ENCODE measurements around the gene HECW1.

Gene HECW1

DNA sequence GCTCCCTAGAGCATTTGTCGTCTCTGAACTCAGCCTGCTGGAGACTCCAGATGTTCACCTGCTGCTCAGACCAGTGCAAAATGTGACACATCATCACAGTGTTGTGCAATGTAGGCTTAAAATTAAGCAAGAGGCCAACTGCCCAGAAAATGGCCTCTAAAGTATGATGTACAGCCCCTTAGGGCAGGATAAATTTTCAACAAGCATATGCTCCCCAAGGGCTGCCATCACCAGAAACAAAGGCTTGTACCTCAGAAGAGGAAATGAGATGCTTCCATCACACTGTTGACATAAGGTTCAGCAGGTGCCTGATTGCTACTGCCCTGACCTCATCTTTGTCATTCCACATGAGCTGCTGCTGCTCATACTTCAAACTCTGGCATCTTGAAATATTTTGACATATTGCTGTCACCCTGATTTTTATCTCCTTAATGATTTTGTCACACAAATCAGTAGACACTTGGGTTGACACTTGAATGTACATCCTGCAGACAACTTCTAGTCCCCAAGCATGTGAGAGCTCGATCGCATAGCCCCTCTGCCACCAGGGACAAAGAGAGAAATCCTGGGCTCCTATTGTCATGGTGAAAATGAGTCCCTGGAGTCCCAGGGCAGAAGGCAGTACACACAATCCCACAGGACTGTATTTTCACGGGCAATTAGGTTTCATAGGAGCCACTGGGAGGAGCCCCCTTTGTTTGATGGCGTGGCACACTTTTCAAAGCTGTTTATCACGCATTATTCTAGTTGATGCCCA is 250.8 kb downstream of the HECW1 start:
- no peak for DNase-seq (ENCODE audit: low read depth, low spot score)

DNA sequence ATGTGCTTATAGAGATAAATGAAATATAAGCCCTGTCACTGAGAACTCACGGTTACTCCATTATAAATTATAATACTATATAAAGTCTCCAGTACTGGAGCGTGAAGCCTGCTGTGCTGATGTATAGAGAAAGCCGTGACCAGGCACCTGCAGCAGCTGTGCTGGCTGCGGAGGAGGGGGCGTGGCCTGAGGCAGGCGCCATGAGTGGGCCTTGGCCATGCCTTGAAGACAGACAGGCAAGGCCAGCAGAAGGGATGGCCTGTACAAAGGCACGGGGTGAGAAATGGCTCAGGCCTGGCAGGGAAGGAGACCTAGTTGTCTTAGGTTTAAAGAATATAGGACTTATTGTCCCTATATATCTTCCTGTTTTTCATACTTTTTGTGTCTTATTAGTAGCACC is 251.9 kb downstream of the HECW1 start:
- no peak for DNase-seq (ENCODE audit: low read depth, low spot score)

DNA sequence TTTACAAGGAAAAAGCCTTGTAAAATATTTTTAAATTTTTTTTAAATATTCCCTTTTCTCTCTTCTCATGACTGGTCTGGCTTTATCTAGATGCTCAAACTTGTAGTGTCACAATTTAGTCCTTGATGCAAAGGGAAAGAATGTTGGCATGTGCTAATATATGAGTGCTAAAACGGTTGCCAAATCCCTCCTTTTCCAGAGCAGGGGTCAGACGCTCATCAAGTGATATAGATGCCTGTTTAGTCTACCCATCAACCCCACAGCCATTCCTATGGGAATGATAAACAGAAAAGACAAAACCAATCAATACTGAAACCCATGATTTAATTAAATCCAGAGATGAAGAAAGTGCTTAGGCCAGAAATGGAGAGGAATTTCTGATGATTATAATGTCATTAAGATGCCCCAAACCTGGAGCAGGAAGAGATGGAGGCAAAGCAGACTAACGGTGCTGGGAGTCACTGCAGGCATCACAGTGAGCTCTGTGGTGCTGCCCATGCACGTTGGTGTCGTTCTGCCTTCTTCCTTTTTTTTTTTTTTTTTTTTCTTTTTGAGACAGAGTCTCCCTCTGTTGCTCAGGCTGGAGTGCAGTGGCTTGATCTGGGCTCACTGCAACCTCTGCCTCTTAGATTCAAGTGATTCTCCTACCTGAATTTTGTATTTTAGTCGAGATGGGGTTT is 260.4 kb downstream of the HECW1 start:
- DNase-seq (ENCODE audit: low read depth, low spot score), result no peak

DNA sequence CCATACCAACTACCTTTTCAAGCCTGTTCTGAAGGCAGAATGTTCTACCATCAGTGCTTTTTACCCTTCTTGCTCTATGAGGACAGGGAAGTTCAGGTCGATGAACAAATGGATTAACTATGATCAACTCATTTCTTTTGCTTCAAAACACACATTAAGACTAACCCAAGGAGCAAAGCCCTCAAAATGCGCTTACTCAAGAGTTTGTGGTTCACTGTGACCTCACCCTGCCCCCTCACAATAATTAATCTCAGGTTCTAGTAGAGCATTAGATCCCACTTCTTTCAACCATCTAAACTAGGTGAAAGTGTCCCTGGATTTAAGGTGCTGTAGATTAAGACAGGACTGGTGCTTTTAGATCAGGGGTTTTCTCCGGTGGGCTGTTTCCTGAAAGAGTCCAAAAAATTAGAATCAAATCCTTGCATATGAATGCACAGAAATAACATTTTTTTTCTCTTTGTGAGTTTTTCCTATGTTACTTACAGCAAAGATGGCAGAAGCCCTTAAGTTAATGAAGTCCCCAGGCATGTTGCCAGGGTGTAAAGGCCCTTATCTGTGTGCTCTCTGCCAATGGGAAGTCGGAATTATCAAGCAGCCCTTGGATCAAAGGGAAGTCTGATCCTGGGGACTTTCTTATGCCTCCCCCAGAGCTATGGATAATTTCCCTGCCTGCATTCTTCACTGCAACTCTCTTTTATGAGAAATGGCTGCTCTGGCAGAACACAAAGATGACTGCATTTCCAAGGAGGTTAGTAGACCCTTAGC is 264.9 kb downstream of the HECW1 start:
- no peak for DNase-seq (ENCODE audit: low read depth, low spot score)

DNA sequence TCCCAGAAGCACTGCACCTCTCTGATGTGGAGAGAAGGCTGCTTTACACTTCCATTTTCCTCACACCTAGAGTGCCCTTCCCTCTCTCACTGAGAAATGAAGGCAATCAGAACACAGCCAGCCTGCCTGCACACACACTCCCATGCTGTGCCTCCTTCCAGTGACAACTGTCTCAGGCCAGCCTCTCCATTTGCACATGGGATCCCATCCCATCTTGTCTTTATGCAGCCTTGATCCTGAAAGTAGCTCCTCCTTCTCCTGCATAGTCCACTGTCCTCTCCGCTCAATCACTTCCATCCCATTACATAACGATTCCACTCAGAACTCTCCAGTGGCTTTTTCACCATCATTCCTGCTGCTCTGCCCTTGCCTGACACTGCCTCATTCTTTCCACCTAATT is 266.8 kb downstream of the HECW1 start:
- no peak for DNase-seq (ENCODE audit: low read depth, low spot score)

DNA sequence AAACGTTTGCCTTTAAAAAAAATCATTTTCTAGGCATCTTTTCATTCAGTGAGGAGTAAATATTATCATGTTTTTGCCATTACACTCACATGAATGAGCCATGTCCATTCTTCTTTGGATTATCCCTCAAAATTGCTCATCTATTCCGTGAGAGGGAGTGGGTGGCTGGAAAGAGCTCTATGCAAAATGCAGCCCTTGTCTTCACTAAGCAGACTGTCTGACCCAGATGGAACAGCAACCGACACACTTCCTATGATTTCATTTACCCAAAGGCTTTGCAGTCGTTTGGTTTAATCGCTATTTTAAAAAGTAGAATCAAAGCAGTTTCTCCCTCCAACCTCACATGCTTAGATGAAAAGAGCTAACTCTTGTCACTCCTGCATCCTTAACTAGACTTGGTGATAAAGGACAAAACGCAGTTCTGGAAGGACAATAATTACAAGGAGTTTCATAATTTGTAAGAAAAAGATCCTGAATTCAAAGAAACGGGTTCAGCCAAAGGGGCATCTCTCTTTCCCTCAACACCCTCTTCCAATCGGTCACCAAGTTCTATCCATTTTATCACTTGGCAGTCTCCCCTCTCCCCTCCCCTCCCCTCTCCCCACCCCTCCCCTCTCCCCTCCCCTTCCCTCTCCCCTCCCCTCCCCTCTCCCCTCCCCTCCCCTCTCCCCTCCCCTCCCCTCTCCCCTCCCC is 272.3 kb downstream of the HECW1 start:
- no peak for DNase-seq (ENCODE audit: low read depth, low spot score)

DNA sequence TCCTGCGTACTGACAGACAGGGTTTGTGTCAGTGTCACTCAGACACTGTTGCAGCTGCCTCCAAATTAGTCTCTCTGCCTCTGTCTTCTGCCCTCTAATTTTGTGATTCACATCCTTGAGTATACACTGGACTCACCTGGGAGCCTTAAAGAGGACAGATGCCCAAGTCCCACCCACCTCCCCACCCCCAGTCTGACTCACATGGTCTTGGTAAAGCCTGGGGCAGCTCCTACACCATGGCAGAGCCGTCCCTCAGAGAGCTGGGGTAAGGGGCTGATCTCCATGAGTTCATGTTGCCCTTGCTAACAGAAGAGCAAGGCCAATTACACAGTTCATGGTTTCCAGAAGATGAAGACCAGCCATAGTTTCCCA is 272.8 kb downstream of the HECW1 start:
- DNase-seq (ENCODE audit: low read depth, low spot score), result no peak

DNA sequence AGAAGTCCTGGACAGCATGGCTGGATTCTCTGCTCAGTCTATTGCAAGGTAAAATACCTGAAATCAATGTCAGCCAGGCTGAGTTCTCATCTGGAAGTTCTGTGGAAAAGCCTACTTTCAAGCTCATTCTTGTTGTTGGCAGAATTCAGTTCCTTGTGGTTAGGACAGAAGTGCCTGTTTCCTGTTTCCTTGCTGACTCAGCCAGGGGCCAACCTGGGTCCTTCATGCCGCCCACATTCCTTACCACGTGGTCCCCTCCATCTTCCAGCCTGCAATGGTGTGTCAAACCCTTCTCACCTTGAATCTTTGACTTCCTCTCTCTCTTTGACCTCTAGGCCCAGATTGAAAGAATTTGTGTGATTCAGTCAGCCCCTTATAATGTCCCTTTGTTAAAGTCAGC is 273.4 kb downstream of the HECW1 start:
- no peak for DNase-seq (ENCODE audit: low read depth, low spot score)

DNA sequence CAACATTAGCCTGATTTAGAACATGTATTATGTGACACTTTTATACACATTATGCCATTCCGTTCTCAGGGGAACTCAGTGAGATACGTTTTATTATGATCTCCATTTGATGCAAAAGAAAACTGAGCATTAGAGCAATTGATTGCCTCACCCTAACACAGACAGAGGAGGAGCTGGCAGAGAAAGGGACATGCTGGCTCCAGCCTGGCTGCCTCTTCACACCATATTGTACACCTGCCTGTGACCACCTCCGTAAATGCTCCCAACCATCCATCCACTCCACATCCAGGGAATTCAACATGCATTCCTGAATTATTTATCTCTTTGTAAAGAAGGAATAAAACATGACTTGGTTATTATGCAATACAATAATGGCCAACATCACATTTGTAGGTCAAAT is 275.5 kb downstream of the HECW1 start:
- no peak for DNase-seq (ENCODE audit: low read depth, low spot score)

DNA sequence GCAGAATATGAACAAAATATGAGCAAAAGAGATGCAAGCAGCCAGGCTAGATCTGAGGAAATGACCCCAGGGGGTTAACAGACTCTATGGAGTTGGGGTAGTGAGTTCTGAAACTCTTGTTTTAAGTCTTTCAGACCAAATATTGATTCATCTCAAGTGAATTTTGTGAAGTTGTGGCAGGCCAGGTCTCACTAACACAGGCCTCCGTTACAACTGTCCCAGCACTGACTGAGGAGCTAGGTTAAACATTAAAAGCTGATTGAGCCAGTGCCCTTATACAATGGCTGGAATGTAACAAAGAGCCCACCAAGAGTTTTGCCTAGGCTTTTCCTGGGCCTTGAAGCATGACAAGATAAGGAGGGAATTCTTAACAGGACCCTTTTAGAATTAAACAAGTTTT is 278.1 kb downstream of the HECW1 start:
- DNase-seq (ENCODE audit: low read depth, low spot score), result no peak

DNA sequence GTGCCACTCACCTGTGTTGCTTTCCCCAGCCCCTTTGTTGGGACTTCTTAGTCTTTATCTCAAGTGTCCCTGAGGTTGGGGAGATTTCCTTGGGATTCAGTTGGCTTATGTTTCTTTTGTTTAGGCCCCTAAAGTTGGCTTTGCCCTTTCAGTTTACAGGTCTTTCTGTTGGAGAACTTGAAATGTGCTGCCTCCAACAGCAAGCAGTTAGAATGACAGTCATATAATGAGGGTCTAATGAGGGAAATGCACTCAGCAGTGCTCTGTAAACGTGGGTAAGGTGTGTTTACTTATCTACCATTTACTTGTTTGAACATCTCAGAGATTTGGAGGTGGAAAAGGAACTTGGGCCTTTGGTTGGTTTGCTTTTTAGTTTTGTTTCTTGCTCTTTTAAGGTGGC is 279.1 kb downstream of the HECW1 start:
- no peak for DNase-seq (ENCODE audit: low read depth, low spot score)

DNA sequence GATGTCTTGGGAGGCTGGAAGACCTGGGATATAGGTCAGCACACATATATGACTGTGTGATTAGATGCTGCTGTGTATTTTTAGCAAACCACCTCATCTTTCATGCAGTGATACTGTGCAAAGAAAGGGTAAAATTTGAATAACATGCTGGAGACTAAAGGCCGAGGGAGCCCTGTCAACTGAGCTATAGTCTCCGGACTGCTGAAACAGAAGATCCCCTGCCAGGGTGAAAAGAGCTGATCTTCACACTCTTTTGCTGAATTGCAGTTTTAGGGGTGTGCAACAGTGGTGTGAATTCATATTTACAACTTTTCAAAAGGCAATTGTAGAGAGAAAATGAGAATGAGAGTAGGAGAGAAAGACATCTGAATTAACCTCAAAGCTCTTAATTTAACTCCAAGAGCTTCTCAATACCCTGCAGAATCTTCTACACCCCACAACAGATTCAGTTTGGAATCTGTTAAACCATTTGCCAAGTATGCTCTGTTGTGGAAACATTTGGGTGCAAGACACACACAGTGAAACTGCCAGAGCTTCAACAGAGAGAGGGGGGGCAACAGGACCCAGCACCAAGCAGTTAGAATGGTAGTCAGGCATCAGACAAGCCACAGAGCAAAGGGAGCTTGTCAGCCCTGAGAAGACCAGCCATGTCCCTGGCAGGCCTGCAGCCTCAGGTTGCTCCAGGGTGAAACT is 280.3 kb downstream of the HECW1 start:
- DNase-seq (ENCODE audit: low read depth, low spot score), result no peak

DNA sequence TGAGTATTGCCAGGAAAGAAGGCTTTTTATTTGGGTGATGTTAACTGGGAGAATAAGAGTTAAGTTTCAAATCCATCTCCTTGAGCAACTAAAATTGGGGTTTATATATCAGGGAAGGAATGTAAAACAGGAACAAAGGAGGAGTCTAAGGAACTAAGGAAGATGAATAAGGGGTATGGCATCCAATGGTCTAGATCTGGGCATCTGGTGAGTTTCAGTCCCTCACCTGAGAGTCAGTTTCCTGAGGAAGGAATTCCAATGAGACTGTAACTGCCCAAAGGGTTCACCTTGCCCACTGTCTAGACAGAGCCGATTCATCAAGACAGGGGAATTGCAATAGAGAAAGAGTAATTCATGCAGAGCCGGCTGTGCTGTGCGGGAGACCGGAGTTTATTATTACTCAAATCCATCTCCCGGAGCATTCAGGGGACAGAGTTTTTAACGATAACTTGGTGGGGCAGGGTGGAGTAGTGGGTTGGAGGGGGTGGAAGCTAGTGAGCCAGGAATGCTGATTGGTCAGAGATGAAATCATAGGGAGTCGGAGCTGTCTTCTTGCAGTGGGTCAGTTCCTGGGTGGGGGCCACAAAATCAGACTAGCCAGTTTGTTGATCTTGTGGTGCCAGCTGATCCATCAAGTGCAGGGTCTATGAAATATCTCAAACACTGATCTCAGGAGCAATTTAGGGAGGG is 282.1 kb downstream of the HECW1 start:
- no peak for DNase-seq (ENCODE audit: low read depth, low spot score)

DNA sequence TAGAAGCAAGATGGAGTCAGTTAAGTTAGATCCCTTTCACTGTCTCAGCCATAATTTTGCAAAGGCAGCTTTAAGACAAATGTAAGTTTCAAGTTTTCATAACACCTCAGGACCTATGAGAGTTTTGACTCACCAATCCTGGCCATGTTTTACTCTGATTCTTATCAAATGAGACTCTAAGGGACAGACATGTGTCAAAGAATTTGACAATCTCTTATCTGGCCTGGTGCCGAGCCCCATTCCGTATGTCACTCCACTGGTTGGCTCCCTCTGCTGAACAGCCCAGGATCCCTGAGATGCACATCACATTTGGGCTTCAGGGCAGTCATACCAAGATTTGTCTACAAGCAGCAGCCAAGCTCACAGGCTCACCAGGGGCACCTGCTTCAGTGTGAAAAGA is 282.9 kb downstream of the HECW1 start:
- no peak for DNase-seq (ENCODE audit: low read depth, low spot score)

DNA sequence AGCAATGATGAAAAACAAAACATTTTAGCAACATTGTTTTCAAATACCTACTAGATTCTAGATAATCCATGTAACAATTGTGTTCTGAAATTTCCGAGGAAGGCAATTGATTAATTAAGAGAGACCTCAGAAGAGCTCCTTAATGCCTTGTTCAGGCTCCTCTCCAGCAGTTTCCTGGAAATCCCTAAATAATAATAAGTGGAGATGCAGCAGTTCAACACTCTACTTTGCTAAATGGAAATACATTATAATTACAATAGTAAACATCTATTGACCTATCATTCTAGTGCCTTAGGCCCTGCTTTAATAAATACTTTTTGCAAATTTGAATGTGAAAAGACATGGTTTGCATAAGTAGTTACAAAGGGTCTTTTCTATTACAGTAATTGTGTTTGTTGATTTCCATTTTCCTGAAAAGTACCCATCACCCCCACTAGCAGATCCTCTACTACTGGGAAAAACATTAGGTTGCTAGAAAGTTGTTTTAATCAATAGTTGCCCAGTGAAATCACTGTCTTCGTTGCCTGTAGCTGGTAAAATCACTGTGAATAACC is 283.8 kb downstream of the HECW1 start:
- DNase-seq (ENCODE audit: low read depth, low spot score), result no peak

DNA sequence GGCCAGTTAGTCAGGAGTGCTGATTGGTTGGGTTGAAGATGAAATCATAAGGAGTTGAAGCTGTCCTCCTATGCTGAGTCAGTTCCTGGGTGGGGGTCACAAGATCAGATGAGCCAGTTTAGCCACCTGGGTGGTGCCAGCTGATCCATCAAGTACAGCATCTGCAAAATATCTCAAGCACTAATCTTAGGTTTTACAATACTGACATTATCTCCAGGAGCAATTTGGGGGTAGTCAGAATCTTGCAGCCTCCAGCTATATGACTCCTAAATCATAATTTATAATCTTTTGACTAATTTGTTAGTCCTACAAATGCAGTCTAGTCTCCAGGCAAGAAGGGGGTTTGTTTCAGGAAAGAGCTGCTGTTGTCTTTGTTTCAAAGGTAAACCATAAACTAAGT is 286.4 kb downstream of the HECW1 start:
- no peak for DNase-seq (ENCODE audit: low read depth, low spot score)

DNA sequence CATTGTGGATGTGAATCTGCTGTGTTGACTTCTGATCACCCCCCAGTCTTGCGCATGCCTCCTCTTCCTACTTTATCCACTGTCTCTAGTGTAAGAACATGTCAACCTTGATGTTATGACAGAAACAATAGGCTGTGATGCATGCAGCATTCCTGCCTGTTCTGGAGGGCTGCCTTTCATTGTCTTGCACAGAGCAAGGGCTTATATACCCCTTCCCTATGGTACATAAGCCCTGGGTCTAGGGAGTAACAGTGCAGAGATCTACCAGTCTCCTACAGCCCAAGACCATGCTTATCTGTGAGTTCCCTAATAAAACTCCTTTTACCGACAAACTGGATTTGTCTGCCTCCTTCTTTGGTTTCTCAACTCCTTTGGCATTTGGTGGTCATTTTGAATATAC is 293.5 kb downstream of the HECW1 start:
- no peak for DNase-seq (ENCODE audit: low read depth, low spot score)

DNA sequence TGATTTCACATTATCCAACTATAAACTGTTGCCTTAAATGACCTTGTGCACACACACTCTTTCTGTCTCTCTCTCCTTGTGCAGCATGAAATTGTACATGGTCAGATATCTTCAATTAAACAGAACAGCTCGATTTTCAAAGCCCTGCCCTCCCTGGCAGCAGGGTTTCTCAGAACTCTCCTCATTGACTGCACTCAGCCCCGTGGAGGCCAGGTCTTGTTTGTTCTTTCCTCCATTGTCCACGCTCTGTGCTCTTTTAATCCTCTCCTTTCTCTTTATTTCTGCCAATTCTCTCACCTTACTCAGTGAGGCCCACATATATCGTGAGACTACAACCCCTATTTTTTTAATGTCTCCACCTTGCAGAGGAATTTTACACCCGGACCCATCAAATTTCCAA is 294.5 kb downstream of the HECW1 start:
- DNase-seq (ENCODE audit: low read depth, low spot score), result no peak

DNA sequence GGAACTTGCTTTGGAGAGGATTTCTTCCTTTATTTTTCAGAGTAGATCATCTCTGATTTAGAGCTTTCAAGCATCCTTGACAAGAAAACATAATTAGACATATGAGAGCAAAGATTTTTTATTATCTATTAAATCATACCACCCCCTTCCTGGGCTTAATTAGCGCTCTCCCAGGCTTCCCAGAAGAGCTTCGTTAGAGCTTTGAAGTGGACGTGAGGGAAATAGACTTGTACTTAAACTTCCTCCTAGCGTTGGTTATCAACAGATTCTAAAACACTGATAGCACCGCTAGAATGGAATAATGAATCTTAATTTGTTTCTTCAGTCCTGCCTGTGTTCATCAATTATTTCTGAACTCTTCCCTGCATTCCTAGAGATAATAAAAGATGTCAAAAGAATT is 296.5 kb downstream of the HECW1 start:
- DNase-seq (ENCODE audit: low read depth, low spot score), result no peak

DNA sequence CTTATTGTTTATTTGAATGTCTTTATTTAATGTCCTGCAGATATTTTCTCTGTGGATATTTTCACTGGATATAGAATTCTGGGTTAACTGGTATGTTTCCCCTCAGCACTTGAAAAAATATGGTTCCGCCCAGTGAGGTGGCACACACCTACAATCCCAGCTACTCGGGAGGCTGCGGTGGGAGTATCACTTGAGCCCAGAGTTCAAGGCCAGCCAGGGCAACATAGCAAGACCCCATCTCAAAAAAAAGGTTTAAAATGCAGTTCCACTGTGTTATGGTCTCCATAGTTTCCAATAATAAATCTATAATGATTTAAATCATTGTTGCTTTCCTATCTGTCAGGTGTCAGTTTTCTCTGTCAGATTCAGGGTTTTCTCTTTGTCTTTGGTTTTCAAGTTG is 305.0 kb downstream of the HECW1 start:
- no peak for DNase-seq (ENCODE audit: low read depth, low spot score)

DNA sequence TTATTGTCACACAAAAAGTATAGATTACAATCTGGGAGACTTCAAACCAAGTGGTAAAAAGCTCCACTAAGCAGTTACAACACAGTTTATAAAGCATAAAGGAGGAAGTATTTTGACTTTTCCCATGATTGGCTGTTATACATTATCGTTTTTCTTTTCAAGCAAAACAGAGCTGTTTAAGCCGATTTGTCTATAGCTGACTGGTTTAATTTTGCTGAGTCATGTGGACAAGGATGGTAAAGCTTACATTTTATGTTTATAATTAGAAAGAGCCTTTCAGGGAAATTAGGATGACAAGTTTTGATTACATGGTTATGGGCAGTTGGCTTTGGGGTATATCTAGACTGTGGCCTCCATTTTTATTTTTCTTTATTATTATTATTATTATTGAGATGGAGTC is 318.0 kb downstream of the HECW1 start:
- no peak for DNase-seq (ENCODE audit: low read depth, low spot score)
